HG03095 (cell line): ENCODE measurements around the gene OTOF.
"Not testable (repeated sequence)": the region's sequence is repeated elsewhere in the genome, so short reads cannot be mapped to it uniquely, and the experiment has no call there.

Source experiments
- ATAC-seq: cut with Tn5 transposase; IDR thresholded peaks from one replicate; pipeline ENCODE4 v1.9.1; 2021; ENCODE audit warnings: moderate library complexity; ENCODE audit not compliant: unreplicated experiment

Gene OTOF

DNA sequence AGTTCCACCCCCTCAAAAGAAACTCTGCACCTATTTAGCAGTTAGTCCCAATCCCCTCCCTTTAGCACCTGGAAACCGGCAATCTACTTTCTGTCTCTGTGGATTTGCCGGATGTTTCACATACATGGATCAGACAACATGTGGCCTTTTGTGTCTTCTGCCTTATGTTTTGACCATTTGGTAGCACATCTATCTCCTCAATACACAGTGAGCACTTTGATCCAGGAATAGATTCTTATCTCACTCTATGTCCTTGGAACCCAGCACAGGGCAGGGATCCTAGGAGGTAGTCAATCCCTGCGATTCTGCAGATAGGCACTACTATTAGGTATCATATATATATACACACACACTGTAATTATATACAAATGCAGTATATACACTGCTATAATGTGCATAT, 3.8 kb upstream of the OTOF start:
- no peak for ATAC-seq

DNA sequence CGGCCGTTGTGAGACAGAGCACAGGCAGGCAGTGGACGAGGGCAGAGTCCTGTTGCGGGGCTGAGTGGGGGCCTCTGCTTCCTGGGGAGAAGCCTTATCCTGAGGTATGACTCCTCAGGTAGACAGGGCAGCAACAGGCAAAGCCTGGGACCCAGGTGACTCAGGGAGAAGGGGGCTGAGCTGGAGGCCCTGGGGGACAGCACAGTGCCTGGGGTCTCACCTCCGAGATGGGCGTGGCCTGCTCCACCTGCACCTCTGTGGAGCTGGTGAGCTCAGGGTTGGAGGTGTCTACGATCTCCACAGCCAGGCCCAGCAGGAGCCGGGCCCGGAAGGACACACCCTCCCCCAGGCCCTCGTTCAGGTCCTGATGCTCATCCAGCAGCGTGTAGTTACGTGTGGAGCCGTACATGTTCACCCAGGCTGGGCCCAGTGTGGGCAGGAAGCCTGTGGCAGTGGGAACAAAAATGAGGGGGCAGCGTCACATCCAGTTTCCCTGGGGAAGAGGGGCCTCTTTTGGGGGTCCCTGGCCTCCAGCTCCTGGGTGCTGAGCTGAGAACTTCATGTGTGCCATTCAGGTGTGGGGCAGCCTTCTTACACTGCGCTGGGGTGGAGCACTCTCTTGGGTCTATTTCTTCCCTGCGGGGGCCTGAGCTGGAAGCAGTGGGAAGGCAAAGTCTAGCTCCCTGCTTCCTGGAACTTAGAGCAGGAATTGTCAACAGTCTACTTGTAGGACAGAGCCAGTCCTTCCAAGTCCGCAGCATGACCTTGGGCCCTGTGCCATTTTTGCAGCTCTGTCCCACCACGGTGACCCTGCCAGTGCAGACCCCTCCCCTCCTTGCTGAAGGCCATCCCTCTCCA, 2.9 kb upstream of the OTOF start:
- ATAC-seq, result no peak

DNA sequence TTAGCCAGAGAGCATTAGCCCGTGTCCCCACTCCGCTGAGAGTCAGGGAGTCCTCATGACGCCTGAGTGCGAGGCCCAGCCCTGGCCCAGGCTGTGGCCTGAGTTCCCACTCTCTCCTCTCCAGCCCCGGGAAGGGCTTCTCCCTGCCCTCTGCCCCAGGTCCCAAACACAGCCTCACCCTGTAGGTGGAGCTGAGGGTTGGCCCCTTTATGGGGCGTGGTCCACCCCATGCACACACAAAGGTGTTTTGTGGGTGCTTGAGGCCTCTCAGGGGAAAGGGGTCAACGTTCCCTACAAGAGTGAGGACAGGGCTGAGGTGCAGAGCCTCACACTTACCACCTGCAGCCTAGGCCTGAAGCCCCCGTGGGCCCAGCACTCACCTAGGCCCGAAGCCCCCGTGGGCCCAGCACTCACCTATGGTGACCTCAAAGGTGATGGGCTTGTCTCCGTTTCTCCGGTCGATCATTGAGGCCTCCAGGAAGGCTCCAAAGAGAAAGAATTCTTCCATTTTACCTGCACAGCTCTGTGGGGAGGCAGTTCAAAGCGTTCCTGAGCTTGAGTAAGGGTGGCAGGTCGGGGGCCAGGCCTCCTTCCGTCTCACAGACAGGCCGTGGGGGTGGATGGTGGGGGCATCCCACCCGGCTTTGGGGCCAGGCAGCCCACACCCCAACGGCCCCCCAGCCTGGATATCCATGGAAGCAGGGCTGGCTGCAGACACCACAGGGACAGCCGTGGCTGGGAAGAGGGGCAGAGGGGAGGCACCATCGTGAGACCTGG, 2.1 kb upstream of the OTOF start:
- no peak for ATAC-seq

DNA sequence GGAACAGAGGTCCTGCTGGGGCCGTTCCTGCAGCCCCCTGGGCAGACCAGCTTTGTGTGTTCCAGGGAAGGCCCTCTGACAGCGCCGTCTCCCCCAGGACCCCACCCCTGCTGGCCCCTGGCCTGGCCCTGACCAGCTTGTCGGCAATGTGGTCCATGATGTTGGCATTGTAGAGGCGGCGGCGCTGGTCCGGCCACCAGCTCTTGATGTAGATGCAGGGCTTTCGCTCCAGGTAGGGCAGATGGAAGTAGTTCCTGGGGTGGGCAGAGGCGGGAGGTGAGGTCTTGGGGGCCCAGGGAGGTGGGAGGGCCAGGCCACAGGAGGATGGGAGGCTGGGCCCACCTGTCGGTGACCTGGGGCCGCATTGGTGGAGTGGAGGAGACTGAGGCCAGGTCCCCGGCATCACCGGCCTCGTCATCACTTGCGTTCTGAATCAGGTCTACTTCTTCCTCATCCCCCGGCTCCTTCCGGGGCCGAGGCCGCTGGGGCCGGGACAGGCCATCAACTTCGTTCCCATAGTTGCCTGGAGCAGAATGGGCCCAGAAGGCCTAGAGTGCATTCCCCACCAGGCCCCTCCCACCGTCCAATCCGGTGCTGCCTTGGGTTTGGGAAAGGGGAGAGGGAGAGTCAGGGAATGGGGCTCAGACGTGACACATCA, 1.3 kb upstream of the OTOF start:
- ATAC-seq, result no peak

DNA sequence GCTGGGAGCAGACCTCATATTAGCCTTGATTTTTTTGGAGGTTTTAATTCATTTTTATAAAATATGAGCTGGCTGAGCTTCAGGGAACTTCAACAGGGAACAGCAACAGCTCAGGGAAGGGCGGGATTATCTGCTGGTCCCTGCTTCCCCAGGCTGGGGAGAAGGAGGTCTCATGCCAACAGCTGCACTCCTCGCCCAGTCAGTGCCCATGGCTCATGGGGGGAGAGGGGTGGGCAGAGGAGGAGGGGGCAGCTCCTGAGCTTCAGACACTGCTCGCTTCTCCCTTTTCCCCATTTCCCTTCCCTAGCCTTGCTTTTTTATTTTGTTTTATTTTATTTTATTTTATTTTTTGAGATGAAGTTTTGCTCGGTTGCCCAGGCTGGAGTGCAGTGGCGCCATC, 442 bp upstream of the OTOF start:
- no peak for ATAC-seq

DNA sequence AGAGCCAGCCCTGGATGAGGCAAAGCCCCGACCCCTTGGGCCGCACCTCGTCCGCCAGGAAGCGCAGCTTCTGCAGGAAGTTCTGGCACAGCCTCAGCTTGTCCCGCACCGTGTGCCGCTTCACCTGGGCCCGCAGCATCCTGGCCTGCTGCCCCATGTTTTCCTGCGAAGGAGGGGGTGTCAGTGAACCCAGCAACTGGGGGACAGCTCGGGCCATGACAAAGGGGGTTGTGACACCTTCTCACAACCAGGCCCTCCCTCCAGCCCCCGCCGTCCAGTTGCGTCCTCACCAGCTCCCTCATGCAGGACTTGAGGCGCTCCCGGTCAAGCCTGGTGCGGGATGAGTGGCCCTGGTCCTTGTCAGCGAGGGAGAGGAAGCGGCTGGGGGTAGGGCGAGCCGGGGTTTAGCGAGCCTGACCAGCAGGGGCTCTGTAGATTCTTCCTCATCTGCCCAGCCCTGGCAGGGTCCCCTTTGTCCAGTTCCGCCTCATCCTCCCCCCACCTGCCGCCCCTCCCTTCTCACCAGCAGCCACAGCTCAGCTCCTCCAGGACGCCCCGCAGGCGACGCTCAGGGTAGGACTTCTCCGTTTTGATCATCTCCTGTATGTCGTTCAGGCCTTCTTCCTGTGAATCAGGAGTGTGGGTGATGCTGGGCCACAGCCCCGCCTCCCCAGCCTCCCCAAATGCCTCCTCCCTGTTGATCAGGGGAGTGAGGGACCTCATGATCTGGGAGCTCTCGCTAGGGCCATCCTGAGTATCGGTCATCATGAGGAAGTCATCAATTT, 606 bp downstream of the OTOF start:
- no peak for ATAC-seq

DNA sequence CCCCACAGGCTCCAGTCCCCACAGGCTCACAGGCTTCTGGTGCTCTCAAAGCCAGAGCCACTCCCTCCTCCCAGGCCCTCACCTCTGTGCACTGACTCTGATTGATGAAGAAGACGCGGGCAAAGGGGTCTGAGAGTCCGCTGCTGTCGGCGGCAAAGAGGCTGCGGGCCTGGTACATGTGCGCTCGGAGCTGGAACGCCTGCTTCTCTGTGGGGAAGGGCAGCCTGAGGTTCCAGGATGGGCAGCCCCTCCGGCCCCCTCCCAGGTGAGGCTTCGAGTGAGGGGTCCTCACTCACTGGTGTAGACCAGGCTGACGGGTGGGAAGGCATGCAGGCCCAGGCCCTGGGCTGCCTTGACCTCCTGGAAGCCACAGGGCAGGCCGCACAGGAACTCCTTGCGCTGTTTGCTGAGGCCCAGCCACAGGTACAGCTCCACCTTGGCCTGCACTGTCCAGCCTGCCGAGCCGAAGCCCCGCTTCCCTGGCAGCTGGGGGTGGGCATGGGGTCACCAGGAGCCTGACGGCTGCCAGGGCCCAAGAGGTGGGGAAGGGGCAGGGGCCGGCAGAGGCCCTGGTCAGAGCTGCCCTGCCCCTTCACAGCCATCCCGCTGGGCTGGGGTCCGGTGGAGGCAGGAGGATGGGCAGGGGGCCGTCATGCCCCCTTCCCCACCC, 2.0 kb downstream of the OTOF start:
- no peak for ATAC-seq

DNA sequence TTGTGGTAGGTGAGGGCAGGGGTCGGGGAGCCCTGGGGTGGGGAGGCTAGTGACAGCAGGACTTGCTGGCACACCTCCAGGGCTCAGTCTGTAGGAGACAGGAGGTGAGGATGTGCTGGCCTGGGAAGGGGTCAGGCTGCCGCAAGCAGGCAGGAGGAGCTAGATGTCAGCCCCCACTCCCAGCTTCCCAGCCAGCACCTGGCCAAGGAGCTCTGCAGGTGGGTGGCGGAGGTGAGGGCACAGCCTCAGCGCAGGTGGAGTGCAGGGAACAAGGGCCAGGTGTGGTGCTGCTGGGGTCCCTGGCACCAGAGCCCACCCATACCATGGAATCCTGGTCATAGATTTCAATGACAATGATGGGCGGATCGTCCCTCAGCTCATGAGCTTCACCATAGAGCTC, 2.9 kb downstream of the OTOF start:
- ATAC-seq, result no peak

DNA sequence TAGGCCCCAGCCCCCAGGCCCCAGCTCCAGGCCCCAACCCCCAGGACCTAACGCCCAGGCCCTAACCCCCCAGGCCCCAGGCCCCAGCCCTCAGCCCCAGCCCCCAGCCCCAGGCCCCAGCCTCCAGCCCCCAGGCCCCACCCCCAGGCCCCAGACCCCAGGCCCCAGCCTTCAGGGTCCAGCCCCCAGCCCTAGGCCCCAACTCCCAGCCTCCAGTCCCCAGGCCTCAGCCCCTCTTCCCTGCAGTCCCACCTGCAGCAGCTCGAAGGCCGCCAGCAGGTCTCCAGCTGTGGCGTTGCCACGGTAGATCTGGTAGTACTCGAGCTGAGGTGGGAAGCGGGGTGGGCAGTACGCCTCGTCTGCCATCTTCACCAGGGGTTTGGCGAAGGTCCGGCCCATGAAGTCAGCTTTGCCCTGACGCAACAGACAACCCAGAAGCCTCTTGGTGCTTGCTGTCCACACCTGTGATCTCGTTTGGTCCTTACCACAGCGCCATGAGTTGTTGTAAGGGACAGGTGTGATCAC, 3.6 kb downstream of the OTOF start:
- no peak for ATAC-seq

DNA sequence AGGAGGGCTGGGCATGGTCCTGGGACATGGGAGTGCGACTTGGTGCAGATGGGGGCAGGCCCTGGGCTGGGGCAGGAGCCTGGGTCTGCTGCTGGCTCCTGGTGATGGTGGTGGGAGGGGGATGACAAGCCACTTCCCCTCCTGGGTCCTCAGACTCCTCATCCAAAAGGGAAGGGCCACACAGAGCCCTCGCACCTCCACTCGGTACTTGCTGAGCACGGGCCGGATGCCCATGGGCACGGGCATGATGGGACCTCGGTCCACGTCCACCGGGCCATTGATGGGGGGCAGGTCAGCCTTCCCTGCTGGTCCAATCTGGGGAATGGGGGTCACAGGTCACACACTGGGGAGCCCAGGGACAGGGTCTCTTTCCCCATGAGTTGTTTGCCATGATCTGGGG, 4.1 kb downstream of the OTOF start:
- no peak for ATAC-seq

DNA sequence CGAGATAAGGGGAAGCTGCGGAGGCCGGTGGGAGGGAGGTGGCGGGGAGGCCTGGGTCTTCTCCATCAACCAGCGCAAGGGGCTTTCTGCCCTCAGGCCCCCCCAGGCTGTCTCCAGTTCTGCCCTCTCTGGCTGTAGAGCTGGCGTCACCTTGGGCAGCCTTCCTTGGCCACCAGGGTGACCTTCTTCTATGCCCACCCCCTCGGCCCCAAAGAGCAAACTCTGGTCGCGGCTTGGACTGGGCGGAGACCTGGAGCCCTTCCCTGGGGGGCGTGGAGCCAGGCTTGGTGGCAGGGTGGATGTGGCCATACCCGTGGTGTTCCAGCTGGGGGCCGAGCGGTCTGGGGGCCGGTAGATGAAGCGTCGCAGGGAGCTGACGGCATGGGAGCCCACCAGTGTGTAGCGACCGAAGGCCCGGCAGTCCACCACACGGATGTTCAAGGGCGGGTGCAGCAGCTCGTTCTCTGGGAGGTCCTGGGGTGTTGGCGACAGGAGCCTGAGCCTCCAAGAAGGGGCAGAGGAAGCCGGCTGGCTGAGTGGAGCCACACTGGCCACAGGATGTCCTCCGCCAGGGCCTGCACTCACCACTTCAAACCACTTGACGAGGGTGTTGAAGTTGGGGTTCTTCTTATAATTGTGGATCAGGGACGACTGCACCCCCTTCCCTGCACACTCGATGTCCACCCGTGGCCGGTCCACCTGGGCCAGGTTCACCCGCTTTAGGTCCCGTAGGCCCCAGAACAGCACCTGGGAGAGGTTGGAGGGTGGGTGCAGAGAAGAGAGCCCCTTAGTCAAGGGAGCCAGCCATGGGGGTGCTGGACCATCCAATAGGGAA, 4.9 kb downstream of the OTOF start:
- no peak for ATAC-seq

DNA sequence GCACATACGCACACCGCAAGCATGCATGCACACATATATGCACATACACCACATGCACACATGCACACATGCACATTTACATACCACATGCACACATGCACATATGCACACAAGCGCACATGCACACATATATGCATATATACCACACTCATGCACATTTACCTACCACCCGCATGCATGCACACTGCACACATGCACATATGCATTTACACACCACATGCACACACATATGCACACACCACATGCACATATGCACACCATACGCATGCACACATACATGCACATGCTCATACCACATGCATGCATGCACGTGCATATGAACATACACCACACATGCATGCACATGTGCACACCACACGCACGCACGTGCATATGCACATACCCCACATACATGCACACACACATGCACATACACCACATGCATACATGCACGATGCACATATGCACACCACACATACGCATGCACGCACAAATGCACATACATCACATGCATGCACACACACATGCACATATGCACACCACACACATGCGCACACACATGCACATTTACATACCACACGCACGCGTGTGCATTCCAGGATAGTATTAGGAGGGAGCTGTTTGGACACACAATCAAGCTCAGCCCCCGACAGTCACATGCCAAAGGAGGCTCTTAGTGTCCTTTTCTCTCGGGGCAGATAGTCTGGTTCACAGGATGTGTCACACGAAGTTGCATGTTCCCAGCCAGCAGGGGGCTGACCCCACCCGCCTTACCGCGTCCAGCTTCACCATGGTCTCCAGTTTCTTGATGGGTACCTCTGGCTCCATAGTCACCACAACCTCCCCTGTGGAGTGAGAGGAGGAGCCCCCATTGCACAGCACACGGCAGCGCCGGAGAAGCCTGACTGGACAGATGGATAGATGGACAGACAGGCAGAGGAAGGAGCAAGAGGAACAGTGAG, 5.9 kb downstream of the OTOF start:
- no peak for ATAC-seq

DNA sequence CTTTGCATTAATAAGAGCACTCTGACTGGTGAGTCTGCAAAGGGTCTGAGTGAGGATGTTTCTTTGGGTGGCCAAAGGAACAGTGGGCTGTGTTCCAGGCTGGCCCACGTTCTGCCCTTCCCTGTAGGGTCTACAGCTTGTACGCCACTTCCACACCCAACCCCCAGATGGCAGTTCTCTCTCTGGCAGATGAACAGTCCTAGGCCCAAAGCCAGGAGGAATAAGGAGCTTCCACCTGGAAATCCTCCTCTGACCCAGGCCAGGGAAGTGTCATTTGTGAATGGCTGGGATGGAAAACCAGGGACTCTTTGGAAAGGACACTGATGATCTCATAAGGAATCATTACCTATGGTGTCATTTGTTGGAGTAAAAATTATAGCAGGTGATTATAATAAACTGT, 6.6 kb downstream of the OTOF start:
- no peak for ATAC-seq

DNA sequence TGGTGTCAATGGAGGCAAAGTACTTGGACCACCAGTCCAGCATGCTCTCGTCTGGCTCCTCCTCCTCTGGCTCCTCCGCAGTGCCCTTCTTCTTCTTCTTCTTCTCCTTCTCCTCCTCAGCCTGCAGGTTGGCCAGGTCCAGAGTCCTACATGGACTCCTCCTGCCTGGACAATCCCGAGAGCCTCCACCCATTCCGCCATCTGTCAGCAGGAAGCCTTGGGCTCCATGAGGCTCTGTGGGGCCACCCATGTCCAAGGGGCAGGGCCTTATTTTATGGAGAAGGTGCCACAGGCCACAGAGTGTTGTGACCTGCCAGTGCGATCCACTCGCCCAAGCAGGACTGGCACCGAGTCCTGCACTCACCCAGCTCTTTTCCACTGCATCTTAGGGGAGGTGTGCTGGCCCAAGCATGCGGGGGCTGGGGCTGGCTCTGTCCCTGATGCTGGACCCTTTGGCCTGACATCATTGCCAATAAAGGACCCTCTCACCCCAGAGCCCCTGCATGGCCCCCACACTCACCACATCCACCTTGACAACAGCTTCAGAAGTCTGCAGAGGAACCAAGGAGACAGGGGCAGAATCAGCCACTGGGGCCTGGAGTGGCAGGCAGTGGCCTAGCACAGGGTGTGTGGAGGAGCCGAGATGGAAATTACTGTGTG, 7.2 kb downstream of the OTOF start:
- ATAC-seq, result no peak

DNA sequence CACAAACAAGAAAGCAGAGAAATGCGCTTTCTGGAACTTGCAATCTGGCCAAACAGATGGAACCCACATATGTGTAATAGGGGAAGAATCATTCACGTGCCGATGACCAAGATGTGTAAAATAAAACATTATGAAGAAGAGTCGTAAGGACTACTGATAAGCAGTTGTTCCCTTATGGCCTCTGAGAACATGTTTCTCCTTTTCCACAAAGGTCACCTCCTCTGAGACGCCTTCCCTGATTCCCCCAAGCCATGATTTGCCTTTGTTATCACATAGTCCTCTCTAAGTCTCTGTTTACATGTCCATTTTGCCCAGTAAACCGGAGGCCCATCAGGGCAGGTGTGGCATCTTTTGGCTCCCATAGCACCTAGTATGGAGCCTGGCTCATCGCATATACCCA, 8.0 kb downstream of the OTOF start:
- ATAC-seq, result no peak

DNA sequence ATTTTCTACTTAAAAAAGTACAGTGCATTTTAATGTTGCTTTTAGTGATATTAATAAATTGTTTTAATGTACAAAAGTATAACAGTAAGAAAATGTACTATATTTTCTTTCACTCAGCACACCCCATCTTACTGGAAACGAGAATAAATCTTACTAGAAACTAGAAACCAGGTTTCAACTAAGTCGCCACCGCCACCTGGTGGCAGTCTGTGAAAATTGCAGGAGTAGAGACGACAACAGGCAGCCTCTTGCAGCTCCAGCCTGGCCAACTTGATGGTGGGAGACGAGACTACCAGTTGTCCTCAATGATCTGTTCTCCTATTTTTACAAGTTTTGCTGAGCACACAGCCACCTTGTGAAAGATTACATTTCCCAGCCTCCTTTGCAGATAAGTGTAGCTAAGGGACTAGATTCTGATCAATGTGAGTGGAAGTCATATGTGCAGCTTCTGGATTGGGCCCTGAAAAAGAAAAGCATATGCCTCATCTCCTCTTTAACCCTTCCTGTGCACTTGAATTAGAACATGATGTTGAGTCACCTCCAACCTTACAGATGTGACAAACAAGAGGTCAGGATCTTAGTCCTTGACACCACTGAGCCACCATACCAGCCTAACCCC, 8.7 kb downstream of the OTOF start:
- ATAC-seq, result no peak

DNA sequence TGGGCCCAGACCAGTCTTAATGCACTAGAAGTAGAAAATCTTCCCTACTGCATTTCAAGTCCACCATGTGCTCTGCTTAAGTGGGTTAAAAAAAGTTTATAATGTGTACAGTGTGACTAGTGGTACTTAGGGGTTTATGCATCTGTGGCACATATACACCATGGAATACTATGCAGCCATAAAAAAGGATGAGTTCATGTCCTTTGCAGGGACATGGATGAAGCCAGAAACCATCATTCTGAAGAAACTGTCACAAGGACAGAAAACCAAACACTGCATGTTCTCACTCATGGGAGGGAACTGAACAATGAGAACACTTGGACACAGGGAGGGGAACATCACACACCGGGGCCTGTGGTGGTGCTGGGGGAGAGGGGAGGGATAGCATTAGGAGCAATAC, 9.4 kb downstream of the OTOF start:
- ATAC-seq, result not testable (repeated sequence)
